GM12878 (cell line): ENCODE measurements around the gene TAF4. TPM values are rescaled to one million over a fixed set of nuclear protein-coding genes. Genes with fewer than 3 reads are reported as not detected.

ENCODE experiments used
- ATAC-seq: fragments of 200-7000 bp; cut with Tn5 transposase; 3 replicates; pipeline ENCODE4 v1.9.1; 2020; ENCODE audit warnings: mild to moderate bottlenecking, moderate library complexity
- BruUV-seq: library from RNA; stranded (reverse); fragments of 400-500 nt; replicated peaks from 2 replicates; lab custom pipeline; 2021; lab: Mats Ljungman, UMichigan
- CTCF ChIA-PET: fragments of 300-600 bp; sonication (Branson Sonifier 250); formaldehyde crosslinking; extraction: SDS; loops from one replicate; lab custom pipeline; 2021; ENCODE audit warnings: inconsistent platforms; lab: Yijun Ruan, JAX
- POLR2A ChIA-PET: fragments of 350-600 bp; formaldehyde crosslinking; extraction: SDS; loops from one replicate; lab custom pipeline; 2021; ENCODE audit warnings: inconsistent platforms; lab: Charles Lee
- RAD21 ChIA-PET: fragments of 300-600 bp; sonication (Branson Sonifier 250); formaldehyde crosslinking; loops from one replicate; lab custom pipeline; 2023; ENCODE audit warnings: antibody characterized with exemption; ENCODE audit not compliant: unreplicated experiment; lab: Charles Lee
- SMC1A ChIA-PET: fragments of 300-600 bp; sonication (Branson Sonifier 250); formaldehyde crosslinking; loops from one replicate; lab custom pipeline; 2023; ENCODE audit not compliant: unreplicated experiment, uncharacterized antibody; lab: Charles Lee
- DNase-seq: peaks from one replicate; pipeline ENCODE4 v3.0.0-alpha.2; 2011; ENCODE audit warnings: low read depth, low spot score
- FAIRE-seq: peaks from 3 replicates; lab custom pipeline; 2011; peaks lifted over from hg19 to GRCh38; lab: Jason Lieb, UNC
- H2AFZ ChIP-seq: 2 replicates; pipeline ENCODE4 v1.6.0; 2011; ENCODE audit warnings: low read depth, low read length, control low read depth; ENCODE audit not compliant: control insufficient read depth
- H3K27ac ChIP-seq: 2 replicates; pipeline ENCODE4 v1.5.1; 2011; ENCODE audit warnings: control low read depth; ENCODE audit not compliant: control insufficient read depth, insufficient read depth
- H3K27me3 ChIP-seq, 2 experiments: replicated peaks in 1 of 2; 2 replicates each; pipeline versions ENCODE4 v1.6.0 to v1.6.1; 2011; ENCODE audit warnings: low read length in 1 of 2; ENCODE audit not compliant: control insufficient read depth in 2 of 2, insufficient read depth in 2 of 2
- H3K36me3 ChIP-seq, 2 experiments: 2 replicates each; pipeline ENCODE4 v1.5.1; 2011; ENCODE audit warnings: low read length in 1 of 2; ENCODE audit not compliant: control insufficient read depth in 2 of 2, insufficient read depth in 2 of 2
- H3K4me1 ChIP-seq: 2 replicates; pipeline ENCODE4 v1.6.1; 2011; ENCODE audit warnings: mild to moderate bottlenecking, low read length, moderate library complexity, mixed read lengths; ENCODE audit not compliant: control insufficient read depth, insufficient read depth
- H3K4me2 ChIP-seq: 2 replicates; pipeline ENCODE4 v1.6.0; 2011; ENCODE audit warnings: control low read depth; ENCODE audit not compliant: control insufficient read depth, insufficient read depth
- H3K4me3 ChIP-seq: fragments of 200-600 bp; sonication (generic); 2 replicates; pipeline ENCODE4 v1.5.1; 2016
- H3K79me2 ChIP-seq: 2 replicates; pipeline ENCODE4 v1.6.0; 2011; ENCODE audit warnings: low read length; ENCODE audit not compliant: control insufficient read depth, insufficient read depth
- H3K9ac ChIP-seq: 2 replicates; pipeline ENCODE4 v1.8.0; 2011; ENCODE audit warnings: low read length, control low read depth, mixed read lengths; ENCODE audit not compliant: control insufficient read depth, insufficient read depth
- H3K9me3 ChIP-seq: replicated peaks from 3 replicates; pipeline ENCODE4 v1.5.1; 2011; ENCODE audit warnings: mild to moderate bottlenecking, low read length; ENCODE audit not compliant: control insufficient read depth, insufficient read depth
- H4K20me1 ChIP-seq: 2 replicates; pipeline ENCODE4 v1.6.0; 2011; ENCODE audit not compliant: control insufficient read depth, insufficient read depth
- CTCF ChIP-seq, 3 experiments: IDR thresholded peaks in 2 of 3; conservative IDR thresholded peaks in 1 of 3; 2 replicates each; pipeline ENCODE4 v1.5.1; 2011; ENCODE audit warnings: low read depth in 3 of 3, low read length in 3 of 3, mild to moderate bottlenecking in 3 of 3, control low read depth in 2 of 3, moderate library complexity in 2 of 3, inconsistent platforms in 1 of 3, mixed read lengths in 1 of 3; ENCODE audit not compliant: control insufficient read depth in 2 of 3, insufficient read depth in 1 of 3; ENCODE audit errors: extremely low read depth in 1 of 3
- HCFC1 ChIP-seq: fragments of 150-350 bp; IDR thresholded peaks from 2 replicates; pipeline ENCODE4 v1.6.1; 2014; ENCODE audit warnings: low read length
- POU2F2 ChIP-seq: IDR thresholded peaks from 3 replicates; pipeline ENCODE4 v1.6.1; 2011; ENCODE audit warnings: low read depth, mild to moderate bottlenecking, low read length, borderline replicate concordance
- STAT3 ChIP-seq: IDR thresholded peaks from 2 replicates; pipeline ENCODE4 v1.6.1; 2011; ENCODE audit warnings: low read depth, low read length, improper control_type of control experiment
- ZNF217 ChIP-seq: fragments of 450-650 bp; IDR thresholded peaks from 2 replicates; pipeline ENCODE4 v1.6.1; 2017; ENCODE audit warnings: antibody characterized with exemption, mild to moderate bottlenecking
- ZNF687 ChIP-seq: fragments of 450-650 bp; IDR thresholded peaks from 2 replicates; pipeline ENCODE4 v1.6.1; 2017; ENCODE audit warnings: mild to moderate bottlenecking, moderate library complexity
- WGBS: methylation state at CpG from one replicate; pipeline ENCODE4 v1.1.6; 2016; ENCODE audit warnings: low lambda C conversion rate; ENCODE audit not compliant: insufficient replicate concordance, insufficient coverage; ENCODE audit errors: missing lambda C conversion rate; 5-methylcytosine and 5-hydroxymethylcytosine counted together
- in situ Hi-C: fragments of 300-500 bp; cut with MboI; formaldehyde crosslinking; loops from 9 replicates; pipeline ENCODE4 v1.14.3; 2018; ENCODE audit warnings: mixed read lengths
- intact Hi-C: fragments of 100-400 bp; cut with micrococcal nuclease; formaldehyde crosslinking; loops from one replicate; pipeline ENCODE4 v1.14.2; 2022; ENCODE audit not compliant: unreplicated experiment
- polyA plus RNA-seq, 11 experiments: library from polyadenylated mRNA; depleted of rRNA in 4 of 11; unstranded in 6 of 11; stranded (reverse) in 5 of 11; fragments of >200 nt; fragmentation: Nextera tagmentation in 4 of 11; fragmentation: Illumina TruSeq in 1 of 11; extraction: Ambion mirVana in 4 of 11; extraction: Trizol in 1 of 11; gene quantifications; 1 replicate in 1 of 11; 2 replicates in 10 of 11; pipeline versions ENCODE4 v1.2.1 to v1.2.3, GENCODE V29; 2011 to 2016; ENCODE audit warnings: inconsistent platforms in 2 of 11, missing spikeins in 2 of 11, low read depth in 1 of 11
- total RNA-seq, 4 experiments: library from RNA; depleted of rRNA in 3 of 4; stranded (reverse); fragments of >200 nt in 3 of 4; fragmentation: Illumina TruSeq in 1 of 4; extraction: Trizol in 1 of 4; gene quantifications; 2 replicates each; pipeline versions ENCODE4 v1.2.1 to v1.2.3, GENCODE V29; 2013 to 2021

Gene TAF4
- total and polyA plus RNA-seq, 10 of the 15 experiments (the other 5 are each of a cell fraction or from before 2014, with no cell fraction given): 0.39 to 16.9 (median 3.4) TPM

DNA sequence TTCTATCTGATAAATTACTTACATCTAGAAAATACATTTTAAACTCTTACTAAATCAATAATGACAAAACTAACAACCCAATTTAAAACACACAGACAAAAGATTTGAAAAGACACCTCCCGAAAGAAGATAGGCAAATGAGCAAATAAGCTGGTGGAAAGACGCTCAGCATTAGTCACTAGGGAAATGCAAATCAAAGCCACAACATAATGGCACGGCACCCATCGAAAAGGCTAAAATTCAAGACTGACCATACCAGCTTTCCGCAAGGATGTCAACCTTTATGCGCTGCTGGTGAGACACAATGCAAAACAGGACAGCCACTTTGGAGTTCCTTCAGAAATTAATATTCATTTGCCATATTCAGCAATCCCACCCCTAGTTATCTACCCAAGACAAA is 25.9 kb downstream of the TAF4 start:
- TF ChIP-seq ZNF217 (no peak), POU2F2 (peak; percentile 82; the same call in 2 of the 3 replicates)
- FAIRE-seq: peak; percentile 69
- Histone ChIP-seq H3K27ac (no peak overlapping the region), H3K36me3 (no peaks in the 10 kb centered on the region; a peak in 2 of 4 replicates), H3K27me3 (no peaks in the 10 kb centered on the region), H4K20me1 (no peaks in the 10 kb centered on the region), H3K4me3 (no peak overlapping the region), H2AFZ (no peak overlapping the region), H3K4me2 (no peak overlapping the region), H3K9me3 (no peaks in the 10 kb centered on the region; the same call in 2 of the 3 replicates), H3K9ac (no peak overlapping the region), H3K4me1 (no peaks in the 10 kb centered on the region; the same call in 1 of the 2 replicates), H3K79me2 (peaks cover 10% of the 10 kb centered on the region)
- BruUV-seq: no TSS peak
- POLR2A ChIA-PET: interaction anchor here (0.7 kb wide), 1 partner anchor 700 kb away, joined by 3 read pairs; no protein-coding TSS in a partner anchor
- RAD21 ChIA-PET: no interaction called here
- CTCF ChIA-PET: interaction anchor here (0.8 kb wide), 1 partner anchor 28 kb away, joined by 4 read pairs; no protein-coding TSS in a partner anchor
- SMC1A ChIA-PET: interaction anchor here (1.2 kb wide), 1 partner anchor 20 kb away, joined by 3 read pairs; no protein-coding TSS in a partner anchor
- intact Hi-C loops (no loop called here), in situ Hi-C loops (no loop called here)
- peak; percentile 52 for ATAC-seq
- 34% methylated on average over 6 of the region's 6 CpGs for WGBS
- peak; percentile 12 for DNase-seq

DNA sequence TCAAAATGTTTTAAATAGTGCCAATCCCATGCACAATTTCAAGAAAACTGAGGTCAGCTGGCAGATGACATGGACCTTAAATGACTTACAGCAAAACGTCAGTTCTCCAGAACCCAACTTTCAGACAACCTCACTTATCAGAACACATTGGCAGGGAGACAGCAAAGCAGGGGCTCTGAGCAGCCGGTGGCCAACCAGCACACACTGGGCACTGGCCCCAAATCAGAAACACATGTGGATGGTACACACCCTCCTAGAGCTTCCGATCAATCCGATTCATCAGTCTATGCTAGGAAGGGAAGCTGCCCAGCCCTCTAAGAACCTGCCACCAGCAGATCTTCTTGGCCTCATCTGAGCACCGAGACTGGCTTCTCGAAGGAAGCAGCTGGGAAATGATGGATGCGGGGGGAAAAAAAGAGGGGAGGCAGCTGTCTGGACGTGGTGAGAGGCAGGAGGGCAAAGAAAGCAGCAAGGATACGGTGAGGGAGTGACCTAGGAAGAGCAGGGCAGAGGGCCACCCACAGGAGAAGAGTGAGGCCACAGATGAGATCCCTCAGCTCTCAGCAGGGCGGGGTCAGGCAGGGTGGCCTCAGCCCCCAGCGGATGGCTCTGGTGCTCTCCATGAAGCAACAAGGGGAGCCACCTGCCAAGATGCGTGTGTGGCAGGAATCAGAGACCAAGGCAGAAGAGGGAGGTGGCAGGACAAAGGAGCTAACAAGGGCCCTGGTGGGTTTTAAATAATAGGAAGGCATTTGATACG is 32.9 kb downstream of the TAF4 start:
- no peak overlapping the region for H3K9ac ChIP-seq
- RAD21 ChIA-PET: no interaction called here
- TF ChIP-seq HCFC1 (no peak), ZNF687 (no peak), CTCF (IDR thresholded peaks at IDR 0.05 in 2 of 3, conservative IDR thresholded peaks at IDR 0.05 in 1 of 3; ENCODE audit: control insufficient read depth in 2 of 3, extremely low read depth in 1 of 3, insufficient read depth in 1 of 3, low read depth in 3 of 3, low read length in 3 of 3) (no peak), STAT3 (no peak)

More for the DNA sequence above, 32.9 kb downstream of the TAF4 start:
- no peak for ATAC-seq
- H4K20me1 ChIP-seq: peaks cover 3% of the 10 kb centered on the region; the same call in 1 of the 2 replicates
- H3K27ac ChIP-seq: no peak overlapping the region
- no peaks in the 10 kb centered on the region for H3K27me3 ChIP-seq
- no TSS peak for BruUV-seq
- 85% methylated on average over 13 of the region's 13 CpGs for WGBS
- H3K36me3 ChIP-seq: no peaks in the 10 kb centered on the region; a peak in 2 of 4 replicates
- SMC1A ChIA-PET: no interaction called here
- no peak overlapping the region for H2AFZ ChIP-seq
- H3K9me3 ChIP-seq: no peaks in the 10 kb centered on the region; the same call in 2 of the 3 replicates
- H3K4me1 ChIP-seq: peaks cover 22% of the 10 kb centered on the region
- H3K4me2 ChIP-seq: no peak overlapping the region
- FAIRE-seq: no peak
- H3K4me3 ChIP-seq: no peak overlapping the region
- in situ Hi-C loops: no loop called here
- POLR2A ChIA-PET: no interaction called here
- intact Hi-C loops: no loop called here
- DNase-seq: no peak
- CTCF ChIA-PET: no interaction called here
- peaks cover 23% of the 10 kb centered on the region for H3K79me2 ChIP-seq
